HG03439 (cell line): ENCODE data around the gene RNF151.

ENCODE experiments used
- ATAC-seq: cut with Tn5 transposase; IDR thresholded peaks from one replicate; pipeline ENCODE4 v1.9.1; 2021; ENCODE audit warnings: mild to moderate bottlenecking, moderate library complexity; ENCODE audit not compliant: unreplicated experiment

RNF151 gene

GRCh38 chr16:1990351-1991134 is 23.9 kb downstream of the RNF151 start:
- no peak for ATAC-seq

DNA sequence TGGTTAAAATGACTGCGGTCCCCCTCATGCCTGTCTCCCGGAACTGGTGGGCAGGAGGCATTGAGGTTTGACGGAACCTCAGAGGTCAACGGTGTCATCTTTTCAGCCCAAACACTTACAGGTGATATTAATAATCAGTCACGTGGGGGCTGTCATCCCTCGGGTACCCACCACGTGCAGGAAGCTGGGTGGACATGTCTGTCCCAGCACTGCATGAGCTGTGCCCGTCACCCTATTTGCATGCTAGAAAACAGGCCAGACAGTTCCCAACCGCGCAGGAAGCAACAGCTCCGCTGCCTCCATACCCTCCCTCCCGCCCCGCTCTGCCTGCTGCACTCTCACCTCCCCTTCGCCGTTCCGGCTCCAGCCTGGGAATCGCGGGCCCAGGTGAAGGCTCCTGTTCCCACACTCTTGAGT is 24.5 kb downstream of the RNF151 start:
- peak; percentile 35 for ATAC-seq

DNA sequence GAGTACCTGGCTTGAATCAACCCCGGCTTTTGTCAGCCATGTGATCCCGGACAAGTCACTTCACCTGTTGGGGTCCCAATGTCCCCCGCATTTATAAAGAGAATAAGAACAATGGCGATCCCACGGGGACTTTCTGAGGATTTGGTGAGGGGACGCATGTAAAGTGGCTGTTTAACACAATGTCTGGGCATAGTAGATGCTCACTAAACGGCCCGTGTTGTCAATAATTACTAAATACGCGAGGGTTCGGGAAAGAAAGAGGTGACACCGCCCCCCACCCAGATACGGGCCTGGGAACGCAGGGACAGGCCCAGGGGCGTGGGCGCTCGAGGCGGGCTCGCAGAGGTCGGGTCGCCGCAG is 24.9 kb downstream of the RNF151 start:
- no peak for ATAC-seq

GRCh38 chr16:1991948-1992703 is 25.5 kb downstream of the RNF151 start:
- ATAC-seq = peak; percentile 50

DNA sequence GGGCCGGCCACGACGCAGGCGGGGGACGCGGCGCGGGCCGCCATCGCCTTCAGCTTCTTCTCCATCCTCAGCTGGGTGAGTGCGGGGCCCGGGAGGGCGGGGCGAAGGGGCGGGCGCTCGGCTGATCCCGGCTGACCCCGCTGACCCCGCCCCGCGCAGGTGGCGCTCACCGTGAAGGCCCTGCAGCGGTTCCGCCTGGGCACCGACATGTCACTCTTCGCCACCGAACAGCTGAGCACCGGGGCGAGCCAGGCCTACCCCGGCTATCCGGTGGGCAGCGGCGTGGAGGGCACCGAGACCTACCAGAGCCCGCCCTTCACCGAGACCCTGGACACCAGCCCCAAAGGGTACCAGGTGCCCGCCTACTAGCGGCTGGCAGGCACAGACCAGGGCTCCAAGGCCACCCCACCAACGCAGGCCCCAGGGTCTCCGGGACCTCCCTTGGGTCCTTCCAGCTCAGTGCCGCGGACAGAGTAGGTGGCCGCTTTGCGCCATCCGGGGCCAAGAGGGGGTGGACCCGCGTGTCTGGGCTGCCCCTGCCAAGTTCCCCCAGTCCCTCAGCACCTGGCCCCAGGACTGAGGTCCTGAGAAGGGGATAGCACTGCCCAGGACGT is 26.2 kb downstream of the RNF151 start:
- no peak for ATAC-seq

DNA sequence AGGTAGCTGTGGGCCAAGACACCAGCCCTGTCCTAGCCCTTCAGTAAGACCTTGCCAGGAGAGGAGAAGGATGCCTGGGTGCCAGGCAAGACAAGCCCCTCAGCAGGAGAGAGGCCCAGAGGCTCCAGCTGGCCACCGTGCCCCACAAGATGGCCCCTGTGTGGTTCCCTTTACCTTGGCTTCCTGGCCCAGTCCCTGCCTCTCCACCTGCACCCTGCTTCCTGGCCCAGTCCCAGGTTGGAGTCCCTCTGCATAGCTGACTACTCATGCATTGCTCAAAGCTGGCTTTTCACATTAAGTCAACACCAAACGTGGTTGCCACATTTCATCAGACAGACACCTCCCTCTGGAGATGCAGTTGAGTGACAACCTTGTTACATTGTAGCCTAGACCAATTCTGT is 27.1 kb downstream of the RNF151 start:
- no peak for ATAC-seq

GRCh38 chr16:1997494-1998359 is 31.1 kb downstream of the RNF151 start:
- ATAC-seq = no peak

GRCh38 chr16:1998360-1998835 is 31.7 kb downstream of the RNF151 start:
- no peak for ATAC-seq

DNA sequence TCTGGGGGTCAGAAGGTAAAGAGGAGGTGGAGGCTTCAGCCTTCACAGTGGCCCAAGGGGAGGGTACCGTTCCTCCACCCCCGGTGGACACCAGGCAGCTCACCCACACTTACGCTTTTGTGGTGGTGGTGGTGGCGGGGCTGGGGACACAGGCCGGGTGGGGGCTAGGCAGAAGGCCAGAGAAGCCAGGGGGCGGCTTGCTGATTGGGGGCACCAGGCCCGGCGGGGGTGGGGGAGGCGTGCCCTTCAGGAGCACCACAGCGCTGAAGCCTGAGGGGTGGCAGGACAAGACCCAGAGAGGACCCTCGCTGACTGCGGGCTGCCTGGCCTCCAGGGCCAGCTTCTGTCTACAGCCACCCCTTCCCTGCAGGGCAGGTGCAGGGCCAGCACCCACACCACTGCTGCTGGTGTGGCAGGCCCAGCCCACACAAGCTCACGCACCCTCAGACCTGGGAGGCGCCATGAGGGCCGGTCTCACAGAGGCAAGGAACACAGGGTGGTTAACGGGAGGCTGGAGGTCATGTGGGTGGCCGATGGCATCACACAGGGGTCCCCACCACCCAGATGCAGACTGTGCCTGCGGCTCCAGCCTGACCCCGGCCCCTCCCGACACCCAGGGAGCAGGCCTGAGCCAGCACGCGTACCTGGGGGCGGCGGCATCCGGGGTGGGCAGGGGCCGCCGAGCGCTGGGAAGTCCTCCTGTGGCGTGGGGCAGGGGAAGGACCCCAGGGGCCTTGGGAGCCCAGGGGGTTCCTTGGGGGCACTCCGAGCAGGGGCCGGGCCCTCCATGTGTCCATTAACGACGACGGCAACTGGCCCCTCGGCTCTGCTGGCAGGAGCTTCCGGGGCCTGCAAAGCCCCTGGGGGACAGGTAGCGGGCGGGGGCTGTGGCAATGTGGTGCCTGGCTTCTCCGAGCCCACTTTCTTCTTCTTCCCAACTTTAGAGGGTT is 32.5 kb downstream of the RNF151 start:
- no peak for ATAC-seq

DNA sequence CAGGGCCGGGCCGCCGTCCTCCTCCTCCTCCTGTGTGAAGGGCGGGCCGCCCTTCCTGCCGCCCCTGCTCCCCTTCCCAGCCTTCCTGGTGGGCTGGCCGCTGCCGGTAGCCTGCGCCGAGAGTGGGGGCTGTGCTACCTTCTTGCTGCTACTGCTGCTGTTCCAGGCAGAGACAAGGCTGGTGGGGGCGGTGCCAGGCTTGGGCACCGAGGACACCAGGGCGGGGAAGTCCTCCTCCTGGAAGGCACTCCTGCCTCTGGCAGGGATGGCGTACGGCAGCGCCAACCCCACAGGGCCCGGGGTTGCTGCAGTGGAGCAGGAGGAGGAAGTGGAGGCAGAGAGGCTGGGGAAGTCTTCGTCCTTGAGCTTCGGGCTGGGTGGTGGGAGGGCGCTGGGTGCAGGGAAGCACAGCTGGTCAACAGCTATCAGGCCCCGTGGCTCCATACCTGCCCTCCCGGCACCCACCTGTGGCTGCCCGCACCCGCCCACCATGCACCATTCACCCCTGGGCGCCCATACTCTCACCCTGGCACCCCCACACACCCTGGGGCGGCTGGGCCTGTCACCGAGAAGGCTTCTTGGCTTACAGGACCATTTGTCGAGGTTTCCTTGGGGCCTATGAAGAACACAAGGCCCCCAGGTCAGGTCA is 33.3 kb downstream of the RNF151 start:
- no peak for ATAC-seq

GRCh38 chr16:2001035-2001434 is 34.4 kb downstream of the RNF151 start:
- ATAC-seq = no peak

DNA sequence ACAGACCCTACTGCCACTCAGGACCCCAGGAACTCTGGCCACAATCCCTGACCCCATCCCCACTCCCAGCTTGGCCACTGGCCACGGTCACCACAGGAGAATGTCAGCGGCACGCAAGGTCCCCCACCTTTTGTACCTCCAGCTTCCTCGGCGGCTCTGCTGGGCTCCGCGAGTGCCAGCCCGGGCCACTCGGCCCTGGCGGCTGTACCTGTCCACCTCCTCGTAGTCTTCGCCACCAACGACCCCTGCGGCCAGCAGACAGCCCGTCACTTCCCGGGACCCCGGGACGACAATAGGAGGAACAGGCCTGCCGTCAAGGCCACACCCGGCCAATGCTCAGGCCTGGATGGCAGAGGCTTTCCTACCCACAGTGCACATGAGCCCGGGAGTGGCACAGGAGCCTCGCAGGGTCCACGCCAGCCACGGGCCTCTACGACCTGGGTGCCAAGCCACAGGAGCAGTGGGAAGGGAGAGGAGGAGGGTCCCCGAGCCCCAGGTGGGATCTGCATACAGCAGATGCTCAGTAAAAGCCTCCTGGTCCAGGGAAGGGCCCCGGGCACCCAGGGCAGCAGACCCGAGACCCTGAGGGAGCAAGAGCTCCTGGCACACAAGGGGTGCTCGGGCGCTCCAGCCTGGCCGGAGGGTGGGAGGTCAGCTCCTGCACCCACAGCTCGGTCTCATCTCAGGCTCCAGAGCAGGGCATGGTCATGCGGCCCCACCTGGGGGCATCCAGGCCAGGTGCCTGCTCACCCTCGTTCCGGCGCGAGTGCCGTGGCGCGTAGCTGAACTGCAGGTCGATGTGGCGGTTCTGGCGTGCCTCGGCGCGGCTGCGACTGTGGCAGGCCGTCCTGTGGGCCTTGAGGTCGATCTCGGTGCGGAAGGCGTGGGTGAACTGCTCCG is 35.0 kb downstream of the RNF151 start:
- ATAC-seq = no peak

- no peak for ATAC-seq
Measured at GRCh38 chr16:2002406-2003230, 36.0 kb downstream of the RNF151 start.

GRCh38 chr16:2003231-2003826 is 36.7 kb downstream of the RNF151 start:
- ATAC-seq = no peak

GRCh38 chr16:2003827-2004641 is 37.4 kb downstream of the RNF151 start:
- ATAC-seq = peak; percentile 59
